GM23338 (cell line): ENCODE results near the gene ADPRHL1. TPM values are rescaled to one million over a fixed set of nuclear protein-coding genes. Genes with fewer than 3 reads are reported as not detected.

ENCODE experiments used
- ATAC-seq: fragments of 200-7000 bp; cut with Tn5 transposase; 3 replicates; pipeline ENCODE4 v1.9.1; 2020
- DNase-seq: peaks from one replicate; pipeline ENCODE4 v3.0.0-alpha.2; 2015; ENCODE audit warnings: low spot score
- H2AFZ ChIP-seq: fragments of 200-600 bp; sonication (generic); 2 replicates; pipeline ENCODE4 v1.8.0; 2016; ENCODE audit warnings: antibody characterized with exemption, mild to moderate bottlenecking, moderate library complexity
- H3F3A ChIP-seq: fragments of 200-600 bp; sonication (generic); replicated peaks from 2 replicates; pipeline ENCODE4 v1.8.0; 2017; ENCODE audit warnings: antibody characterized with exemption, mixed run types, low read depth
- H3K27ac ChIP-seq: fragments of 200-600 bp; sonication (generic); 2 replicates; pipeline ENCODE4 v1.6.1; 2016; ENCODE audit warnings: low read depth
- H3K27me3 ChIP-seq: fragments of 200-600 bp; sonication (generic); 2 replicates; pipeline ENCODE4 v1.8.0; 2016; ENCODE audit warnings: mild to moderate bottlenecking, mixed run types, moderate library complexity; ENCODE audit not compliant: insufficient read depth
- H3K36me3 ChIP-seq: fragments of 200-600 bp; sonication (generic); 2 replicates; pipeline ENCODE4 v1.8.0; 2016; ENCODE audit warnings: mild to moderate bottlenecking; ENCODE audit not compliant: insufficient read depth
- H3K4me1 ChIP-seq: fragments of 200-600 bp; sonication (generic); 2 replicates; pipeline ENCODE4 v1.8.0; 2016; ENCODE audit warnings: mild to moderate bottlenecking, moderate library complexity; ENCODE audit not compliant: insufficient read depth
- H3K4me2 ChIP-seq: fragments of 200-600 bp; sonication (generic); 2 replicates; pipeline ENCODE4 v1.7.1; 2017; ENCODE audit warnings: mixed run types
- H3K4me3 ChIP-seq: fragments of 200-600 bp; sonication (generic); 2 replicates; pipeline ENCODE4 v1.6.1; 2016; ENCODE audit warnings: mixed run types
- H3K79me2 ChIP-seq: fragments of 200-600 bp; sonication (generic); replicated peaks from 2 replicates; pipeline ENCODE4 v1.8.0; 2017; ENCODE audit warnings: mild to moderate bottlenecking; ENCODE audit not compliant: insufficient read depth
- H3K9me2 ChIP-seq: fragments of 200-600 bp; sonication (generic); 2 replicates; pipeline ENCODE4 v1.8.0; 2017; ENCODE audit not compliant: insufficient read depth
- H4K20me1 ChIP-seq: fragments of 200-600 bp; sonication (generic); replicated peaks from 2 replicates; pipeline ENCODE4 v1.8.0; 2017; ENCODE audit warnings: mild to moderate bottlenecking; ENCODE audit not compliant: insufficient read depth
- H3K27ac Mint-ChIP-seq: 2 replicates; pipeline ENCODE4 v1.8.0; 2020; ENCODE audit warnings: inconsistent platforms, mild to moderate bottlenecking, moderate library complexity, mixed read lengths
- H3K27me3 Mint-ChIP-seq: 3 replicates; pipeline ENCODE4 v1.8.0; 2022; ENCODE audit warnings: low read depth, mild to moderate bottlenecking, moderate library complexity, mixed read lengths, inconsistent platforms; ENCODE audit not compliant: insufficient read depth, poor library complexity
- H3K36me3 Mint-ChIP-seq: 3 replicates; pipeline ENCODE4 v1.8.0; 2021; ENCODE audit warnings: low read depth, mild to moderate bottlenecking, inconsistent platforms, moderate library complexity, mixed read lengths
- H3K4me1 Mint-ChIP-seq: 3 replicates; pipeline ENCODE4 v1.8.0; 2020; ENCODE audit warnings: mild to moderate bottlenecking, inconsistent platforms, mixed read lengths
- H3K4me3 Mint-ChIP-seq: 3 replicates; pipeline ENCODE4 v1.8.0; 2021; ENCODE audit warnings: moderate library complexity, mild to moderate bottlenecking, inconsistent platforms, mixed read lengths
- H3K9me3 Mint-ChIP-seq: 3 replicates; pipeline ENCODE4 v1.8.0; 2020; ENCODE audit warnings: moderate library complexity, mild to moderate bottlenecking, inconsistent platforms, mixed read lengths
- CREB1 ChIP-seq: fragments of 250-450 bp; sonication (Bioruptor Pico); IDR thresholded peaks from 2 replicates; pipeline ENCODE4 v1.5.0; 2020; ENCODE audit warnings: low read depth, mild to moderate bottlenecking, moderate library complexity
- ETS1 ChIP-seq: IDR thresholded peaks from 2 replicates; pipeline ENCODE4 v1.6.1; 2016; ENCODE audit warnings: antibody characterized with exemption
- EZH2 ChIP-seq: fragments of 200-600 bp; sonication (generic); IDR thresholded peaks from one replicate; pipeline ENCODE4 v1.8.0; 2017; ENCODE audit warnings: antibody characterized with exemption, mild to moderate bottlenecking, low read depth; ENCODE audit not compliant: unreplicated experiment
- EZH2phosphoT487 ChIP-seq: fragments of 200-600 bp; sonication (generic); IDR thresholded peaks from one replicate; pipeline ENCODE4 v1.8.1; 2018; ENCODE audit warnings: antibody characterized with exemption; ENCODE audit not compliant: unreplicated experiment
- JUNB ChIP-seq: IDR thresholded peaks from one replicate; pipeline ENCODE4 v1.6.1; 2016; ENCODE audit warnings: antibody characterized with exemption; ENCODE audit not compliant: unreplicated experiment
- NANOG ChIP-seq: IDR thresholded peaks from 2 replicates; pipeline ENCODE4 v1.6.1; 2016; ENCODE audit warnings: antibody characterized with exemption, borderline replicate concordance
- POLR2AphosphoS5 ChIP-seq: IDR thresholded peaks from 2 replicates; pipeline ENCODE4 v1.6.1; 2016; ENCODE audit warnings: antibody characterized with exemption, low read depth
- STAT1 ChIP-seq: IDR thresholded peaks from one replicate; pipeline ENCODE4 v1.6.1; 2016; ENCODE audit warnings: antibody characterized with exemption; ENCODE audit not compliant: unreplicated experiment
- ZNF114 ChIP-seq: fragments of 250-450 bp; sonication (Bioruptor Pico); IDR thresholded peaks from 2 replicates; pipeline ENCODE4 v1.5.0; 2020; ENCODE audit warnings: mild to moderate bottlenecking, moderate library complexity
- ZNF462 ChIP-seq: fragments of 250-450 bp; sonication (Bioruptor Pico); IDR thresholded peaks from 2 replicates; pipeline ENCODE4 v1.5.0; 2020; ENCODE audit warnings: mild to moderate bottlenecking, moderate library complexity
- polyA plus RNA-seq: library from polyadenylated mRNA; unstranded; fragments of >200 nt; fragmentation: Nextera tagmentation; extraction: Ambion mirVana; gene quantifications from 2 replicates; pipeline ENCODE4 v1.2.1, GENCODE V29; 2016
- total RNA-seq: library from RNA; depleted of rRNA; stranded (reverse); fragments of >200 nt; shearing (Covaris generic); gene quantifications from 2 replicates; pipeline ENCODE4 v1.2.3, GENCODE V29; 2014

ADPRHL1 gene
- total and polyA plus RNA-seq, 2 experiments from 2014 or later, result 0.80 to 1.0 TPM

GRCh38 chr13:113420232-113420631 is 33.1 kb downstream of the ADPRHL1 start (continued):
- TF ChIP-seq ZNF462 (CRISPR knock-in tag) (no peak), ETS1 (no peak), EZH2 (no peak), ZNF114 (no peak), EZH2phosphoT487 (no peak)

GRCh38 chr13:113419531-113420193 is 33.6 kb downstream of the ADPRHL1 start:
- ATAC-seq, result no peak
- no peak overlapping the region for H3K4me3 Mint-ChIP-seq
- no peaks in the 10 kb centered on the region for H4K20me1 ChIP-seq
- H3K9me2 ChIP-seq, result no peaks in the 10 kb centered on the region
- no peak overlapping the region for H3K4me3 ChIP-seq
- no peak overlapping the region for H3K4me2 ChIP-seq
- H3K4me1 ChIP-seq, result no peaks in the 10 kb centered on the region
- no peaks in the 10 kb centered on the region for H3K79me2 ChIP-seq
- no peaks in the 10 kb centered on the region for H3K36me3 Mint-ChIP-seq
- H3F3A ChIP-seq, result peaks cover 14% of the 10 kb centered on the region; the same call in 1 of the 2 replicates
- no peaks in the 10 kb centered on the region for H3K9me3 Mint-ChIP-seq
- no peaks in the 10 kb centered on the region for H3K27me3 ChIP-seq
- H3K4me1 Mint-ChIP-seq, result peaks cover 3% of the 10 kb centered on the region; the same call in 1 of the 3 replicates
- peaks cover 22% of the 10 kb centered on the region for H3K27me3 Mint-ChIP-seq
- no peak overlapping the region for H3K27ac Mint-ChIP-seq
- H3K36me3 ChIP-seq, result no peaks in the 10 kb centered on the region
- H2AFZ ChIP-seq, result no peak overlapping the region
- DNase-seq, result no peak
- H3K27ac ChIP-seq, result no peak overlapping the region
- no peak for TF ChIP-seq ZNF114
- no peak for TF ChIP-seq POLR2AphosphoS5
- no peak for TF ChIP-seq STAT1
- no peak for TF ChIP-seq CREB1
- no peak for TF ChIP-seq NANOG
- TF ChIP-seq ETS1, result no peak
- no peak for TF ChIP-seq EZH2
- TF ChIP-seq JUNB, result no peak
- no peak for TF ChIP-seq EZH2phosphoT487
